WTC11 (cell line): ENCODE measurements around the gene CEP70. TPM values are rescaled to one million over a fixed set of nuclear protein-coding genes. Genes with fewer than 3 reads are reported as not detected.

Experiments used
- ATAC-seq: fragments of 200-7000 bp; cut with Tn5 transposase; 2 replicates; pipeline ENCODE4 v1.10.0; 2021; ENCODE audit warnings: mild to moderate bottlenecking, moderate library complexity
- CTCF ChIA-PET: fragments of 300-600 bp; sonication (Branson Sonifier 250); formaldehyde crosslinking; loops from one replicate; lab custom pipeline; 2021; ENCODE audit warnings: antibody characterized with exemption; lab: Charles Lee
- POLR2A ChIA-PET: fragments of 350-600 bp; sonication (Branson Sonifier 250); formaldehyde crosslinking; loops from one replicate; lab custom pipeline; 2021; ENCODE audit warnings: antibody characterized with exemption; lab: Charles Lee
- DNase-seq: peaks from one replicate; pipeline ENCODE4 v3.0.0; 2021; ENCODE audit warnings: low spot score
- H3K27ac Mint-ChIP-seq: 2 replicates; pipeline ENCODE4 v1.8.0; 2021; ENCODE audit warnings: mixed read lengths
- H3K27me3 Mint-ChIP-seq: 2 replicates; pipeline ENCODE4 v1.8.0; 2021; ENCODE audit warnings: low read depth, mild to moderate bottlenecking, moderate library complexity, mixed read lengths
- H3K36me3 Mint-ChIP-seq: 2 replicates; pipeline ENCODE4 v1.8.0; 2021; ENCODE audit warnings: mixed read lengths
- H3K4me1 Mint-ChIP-seq: 2 replicates; pipeline ENCODE4 v1.8.0; 2022; ENCODE audit warnings: mixed read lengths
- H3K4me3 Mint-ChIP-seq: 2 replicates; pipeline ENCODE4 v1.8.0; 2021; ENCODE audit warnings: mild to moderate bottlenecking, moderate library complexity, mixed read lengths
- H3K9me3 Mint-ChIP-seq: 2 replicates; pipeline ENCODE4 v1.8.0; 2021; ENCODE audit warnings: mixed read lengths
- ATF6 ChIP-seq: sonication (generic); formaldehyde crosslinking; IDR thresholded peaks from 2 replicates; pipeline ENCODE4 v1.8.1; 2023; ENCODE audit warnings: mild to moderate bottlenecking, missing genetic modification reagents
- E2F1 ChIP-seq: sonication (generic); formaldehyde crosslinking; IDR thresholded peaks from 2 replicates; pipeline ENCODE4 v1.8.0; 2022; ENCODE audit warnings: mild to moderate bottlenecking, missing genetic modification reagents
- FOXJ3 ChIP-seq: sonication (generic); formaldehyde crosslinking; IDR thresholded peaks from 2 replicates; pipeline ENCODE4 v1.9.0; 2021; ENCODE audit warnings: missing genetic modification reagents, mild to moderate bottlenecking, borderline replicate concordance
- FOXP1 ChIP-seq: sonication (generic); formaldehyde crosslinking; IDR thresholded peaks from 2 replicates; pipeline ENCODE4 v1.8.0; 2022; ENCODE audit warnings: missing genetic modification reagents, mild to moderate bottlenecking, moderate library complexity, borderline replicate concordance
- FOXP4 ChIP-seq: sonication (generic); formaldehyde crosslinking; IDR thresholded peaks from 2 replicates; pipeline ENCODE4 v1.8.0; 2022; ENCODE audit warnings: mild to moderate bottlenecking, missing genetic modification reagents
- GABPB1 ChIP-seq: sonication (generic); formaldehyde crosslinking; IDR thresholded peaks from 2 replicates; pipeline ENCODE4 v1.8.1; 2023; ENCODE audit warnings: mild to moderate bottlenecking, missing genetic modification reagents
- GRHL2 ChIP-seq: fragments of 250-450 bp; sonication (Bioruptor Pico); IDR thresholded peaks from 2 replicates; pipeline ENCODE4 v1.8.0; 2022; ENCODE audit warnings: mild to moderate bottlenecking, moderate library complexity; ENCODE audit not compliant: insufficient replicate concordance, severe bottlenecking
- JAZF1 ChIP-seq: fragments of 250-450 bp; sonication (Bioruptor Pico); IDR thresholded peaks from 2 replicates; pipeline ENCODE4 v1.9.0; 2021; ENCODE audit warnings: moderate library complexity, mild to moderate bottlenecking, inconsistent platforms
- NFE2L1 ChIP-seq: sonication (generic); formaldehyde crosslinking; IDR thresholded peaks from 2 replicates; pipeline ENCODE4 v1.8.1; 2023; ENCODE audit warnings: missing genetic modification reagents
- NFYB ChIP-seq: sonication (generic); formaldehyde crosslinking; conservative IDR thresholded peaks from 2 replicates; pipeline ENCODE4 v1.8.0; 2022; ENCODE audit warnings: low read depth, missing genetic modification reagents
- NR1H2 ChIP-seq: sonication (generic); formaldehyde crosslinking; IDR thresholded peaks from 2 replicates; pipeline ENCODE4 v1.9.0; 2021; ENCODE audit warnings: mild to moderate bottlenecking, moderate library complexity, missing genetic modification reagents
- OVOL2 ChIP-seq: fragments of 250-450 bp; sonication (Bioruptor Pico); IDR thresholded peaks from 2 replicates; pipeline ENCODE4 v1.9.0; 2021; ENCODE audit warnings: mild to moderate bottlenecking, borderline replicate concordance
- SP1 ChIP-seq: sonication (generic); formaldehyde crosslinking; conservative IDR thresholded peaks from 2 replicates; pipeline ENCODE4 v1.8.1; 2022; ENCODE audit warnings: missing genetic modification reagents
- STAT6 ChIP-seq: sonication (generic); formaldehyde crosslinking; conservative IDR thresholded peaks from 2 replicates; pipeline ENCODE4 v1.8.1; 2023; ENCODE audit warnings: mild to moderate bottlenecking, low read depth, missing genetic modification reagents, moderate library complexity
- TCF7 ChIP-seq: sonication (generic); formaldehyde crosslinking; IDR thresholded peaks from 2 replicates; pipeline ENCODE4 v1.8.0; 2022; ENCODE audit warnings: mild to moderate bottlenecking, low read depth, missing genetic modification reagents, moderate library complexity
- USF2 ChIP-seq: sonication (generic); formaldehyde crosslinking; IDR thresholded peaks from 2 replicates; pipeline ENCODE4 v1.8.1; 2023; ENCODE audit warnings: mild to moderate bottlenecking, missing genetic modification reagents, moderate library complexity
- ZBTB21 ChIP-seq: sonication (generic); formaldehyde crosslinking; IDR thresholded peaks from 2 replicates; pipeline ENCODE4 v1.8.1; 2023; ENCODE audit warnings: mild to moderate bottlenecking, missing genetic modification reagents, borderline replicate concordance
- ZNF219 ChIP-seq: sonication (generic); formaldehyde crosslinking; IDR thresholded peaks from 2 replicates; pipeline ENCODE4 v1.8.0; 2023; ENCODE audit warnings: missing genetic modification reagents, mild to moderate bottlenecking, borderline replicate concordance
- ZSCAN18 ChIP-seq: fragments of 250-450 bp; sonication (Bioruptor Pico); IDR thresholded peaks from 2 replicates; pipeline ENCODE4 v2.1.2; 2022; ENCODE audit warnings: mild to moderate bottlenecking, moderate library complexity
- total RNA-seq: library from RNA; stranded (reverse); gene quantifications from 3 replicates; pipeline ENCODE4 v1.2.3, GENCODE V29; 2021

The CEP70 gene
- total RNA-seq, 1 experiment from 2014 or later, result 27.2 TPM

- TF ChIP-seq GABPB1 (CRISPR knock-in tag) (no peak), ATF6 (CRISPR knock-in tag) (no peak), USF2 (CRISPR knock-in tag) (no peak), OVOL2 (no peak), E2F1 (CRISPR knock-in tag) (no peak), SP1 (CRISPR knock-in tag) (no peak), FOXJ3 (CRISPR knock-in tag) (no peak), JAZF1 (CRISPR knock-in tag) (no peak), ZSCAN18 (CRISPR knock-in tag) (no peak), NFYB (CRISPR knock-in tag) (no peak)
- no peak overlapping the region for H3K27ac Mint-ChIP-seq
- DNase-seq (no peak), ATAC-seq (no peak)
- H3K27me3 Mint-ChIP-seq, result no peaks in the 10 kb centered on the region
- no peak overlapping the region for H3K4me3 Mint-ChIP-seq
- H3K36me3 Mint-ChIP-seq, result peaks cover 3% of the 10 kb centered on the region
- H3K4me1 Mint-ChIP-seq, result no peaks in the 10 kb centered on the region; the same call in 1 of the 2 replicates
- POLR2A ChIA-PET, result no interaction called here
- no peaks in the 10 kb centered on the region for H3K9me3 Mint-ChIP-seq
- CTCF ChIA-PET, result interaction anchor here (1.2 kb wide), 1 partner anchor 451 kb away, joined by 6 read pairs; no protein-coding TSS in a partner anchor
Measured at GRCh38 chr3:138472141-138472825, 121.8 kb downstream of the CEP70 start.

GRCh38 chr3:138471481-138471880, 122.6 kb downstream of the CEP70 start:
- ChIA-PET CTCF (interaction anchor here (0.9 to 5.0 kb wide), 4 partner anchors 8 to 452 kb away, joined by 3 to 26 read pairs (median 4); no protein-coding TSS in a partner anchor), POLR2A (no interaction called here)
- H3K9me3 Mint-ChIP-seq, result no peaks in the 10 kb centered on the region
- H3K27ac Mint-ChIP-seq, result no peak overlapping the region
- peaks cover 3% of the 10 kb centered on the region for H3K36me3 Mint-ChIP-seq
- DNase-seq (no peak), ATAC-seq (no peak)
- H3K4me1 Mint-ChIP-seq, result peaks cover 5% of the 10 kb centered on the region
- no peaks in the 10 kb centered on the region for H3K27me3 Mint-ChIP-seq
- no peak for TF ChIP-seq ZNF219 (CRISPR knock-in tag)
- no peak for TF ChIP-seq FOXP4 (CRISPR knock-in tag)
- no peak overlapping the region for H3K4me3 Mint-ChIP-seq

- H3K4me3 Mint-ChIP-seq, result no peak overlapping the region
- TF ChIP-seq STAT6 (CRISPR knock-in tag) (no peak), TCF7 (CRISPR knock-in tag) (no peak), SP1 (CRISPR knock-in tag) (no peak), GRHL2 (CRISPR knock-in tag) (no peak), FOXP1 (CRISPR knock-in tag) (no peak), ZBTB21 (CRISPR knock-in tag) (no peak), NR1H2 (CRISPR knock-in tag) (no peak), NFE2L1 (CRISPR knock-in tag) (no peak)
- H3K27me3 Mint-ChIP-seq, result no peaks in the 10 kb centered on the region
- no peak for ATAC-seq
- no peak for DNase-seq
- POLR2A ChIA-PET, result no interaction called here
- H3K27ac Mint-ChIP-seq, result no peak overlapping the region
- peaks cover 6% of the 10 kb centered on the region for H3K4me1 Mint-ChIP-seq
- no peaks in the 10 kb centered on the region for H3K9me3 Mint-ChIP-seq
- H3K36me3 Mint-ChIP-seq, result peaks cover 3% of the 10 kb centered on the region
- CTCF ChIA-PET, result interaction anchor here (0.9 to 5.0 kb wide), 3 partner anchors 9 to 445 kb away, joined by 3 to 26 read pairs (median 3); no protein-coding TSS in a partner anchor
Measured at GRCh38 chr3:138470687-138471086, 123.4 kb downstream of the CEP70 start.
